ENCODE results near the gene COX5A. TPM values are rescaled to one million over a fixed set of nuclear protein-coding genes. Genes with fewer than 3 reads are reported as not detected.

COX5A gene
- total and polyA plus RNA-seq, 2 of the 4 experiments (the other 2 are of a cell fraction) = 39.8 to 141 TPM

GRCh38 chr15:74960286-74960685, 22.4 kb upstream of the COX5A start:
- intact Hi-C loops (cut with micrococcal nuclease) = no loop called here
- POLR2A ChIA-PET (ENCODE audit: unreplicated experiment) = no interaction called here

More at GRCh38 chr15:74960286-74960685, 22.4 kb upstream of the COX5A start:
- ATAC-seq (ENCODE audit: low read depth) (no peak), DNase-seq (no peak)
- H3K27me3 ChIP-seq (ENCODE audit: control insufficient read depth, insufficient read depth, low read length) = peaks cover 53% of the 10 kb centered on the region
- H3K23ac ChIP-seq (ENCODE audit: low read depth, low read length) = no peak overlapping the region
- no peak overlapping the region for H2BK20ac ChIP-seq (ENCODE audit: low read depth, low read length)
- CTCF ChIA-PET = no interaction called here
- in situ Hi-C loops (cut with MboI; ENCODE audit: low sequenced_read_pairs) = no loop called here
- no peak overlapping the region for H3K4me3 ChIP-seq (ENCODE audit: insufficient read depth, low read depth, low read length)
- H2AK5ac ChIP-seq (ENCODE audit: low read depth, low read length) = no peak overlapping the region
- H2BK15ac ChIP-seq (ENCODE audit: low read depth, low read length) = no peak overlapping the region
- no peak overlapping the region for H4K91ac ChIP-seq (ENCODE audit: insufficient read depth, low read depth, low read length)
- H3K9me3 ChIP-seq (ENCODE audit: control insufficient read depth, insufficient read depth, low read length) = no peaks in the 10 kb centered on the region
- WGBS, 2 experiments (ENCODE audit: extremely low coverage in 2 of 2, insufficient read length in 1 of 2) = no CpG with 5 or more reads among the region's 1 CpG
- H3K79me1 ChIP-seq (ENCODE audit: low read depth in 1 of 2, low read length in 2 of 2) = no peaks in the 10 kb centered on the region
- H3K4me2 ChIP-seq (ENCODE audit: low read depth, low read length) = no peak overlapping the region
- H2BK5ac ChIP-seq (ENCODE audit: low read depth, low read length, poor library complexity, severe bottlenecking) = no peak overlapping the region
- TF ChIP-seq USF2 (IDR thresholded peaks at IDR 0.05; ENCODE audit: low read depth, low read length) (no peak), MAZ (IDR thresholded peaks at IDR 0.05; ENCODE audit: borderline replicate concordance, low read depth, low read length) (no peak), MAFK (IDR thresholded peaks at IDR 0.05; ENCODE audit: low read depth, low read length) (no peak), RFX5 (IDR thresholded peaks at IDR 0.05; ENCODE audit: low read depth, low read length) (no peak), NFE2L2 (IDR thresholded peaks at IDR 0.05; ENCODE audit: low read depth, low read length) (no peak), SMC3 (IDR thresholded peaks at IDR 0.05; ENCODE audit: low read depth, low read length) (no peak), CHD1 (IDR thresholded peaks at IDR 0.05; ENCODE audit: low read depth, low read length) (no peak), ELK1 (IDR thresholded peaks at IDR 0.05; ENCODE audit: borderline replicate concordance, low read depth, low read length) (no peak), POLR2A (IDR thresholded peaks at IDR 0.05; ENCODE audit: low read depth, low read length) (no peak), FOS (IDR thresholded peaks at IDR 0.05; ENCODE audit: low read depth, low read length) (no peak), MXI1 (IDR thresholded peaks at IDR 0.05; ENCODE audit: borderline replicate concordance, low read depth, low read length) (no peak), CTCF (conservative IDR thresholded peaks at IDR 0.05; ENCODE audit: low read depth, low read length) (no peak), RAD21 (IDR thresholded peaks at IDR 0.05; ENCODE audit: low read length) (no peak), CEBPB (IDR thresholded peaks at IDR 0.05; ENCODE audit: low read depth, low read length) (no peak), BHLHE40 (IDR thresholded peaks at IDR 0.05; ENCODE audit: low read depth, low read length) (no peak), RCOR1 (IDR thresholded peaks at IDR 0.05; ENCODE audit: insufficient replicate concordance, low read length) (no peak)
- H2AFZ ChIP-seq (replicated peaks; ENCODE audit: low read length, poor library complexity) = no peak overlapping the region
- no peak overlapping the region for H2BK120ac ChIP-seq (ENCODE audit: low read depth, low read length)
- H4K20me1 ChIP-seq (ENCODE audit: insufficient read depth, low read length) = no peaks in the 10 kb centered on the region; the same call in 1 of the 2 replicates
- H4K8ac ChIP-seq (ENCODE audit: low read depth in 2 of 2, low read length in 2 of 2) = no peak overlapping the region
- peaks cover 3% of the 10 kb centered on the region; the same call in 1 of the 2 replicates for H3K4me1 ChIP-seq (ENCODE audit: control insufficient read depth, insufficient read depth, low read length)
- dilution Hi-C loops (cut with HindIII; ENCODE audit: low sequenced_read_pairs, unreplicated experiment) = no loop called here
- H4K5ac ChIP-seq (ENCODE audit: low read depth, low read length) = no peak overlapping the region
- no peaks in the 10 kb centered on the region for H3K9me1 ChIP-seq (ENCODE audit: insufficient read depth, low read length)
- no peak overlapping the region for H3K4ac ChIP-seq (ENCODE audit: low read depth, low read length)
- no peak overlapping the region for H3K27ac ChIP-seq (ENCODE audit: insufficient read depth, low read length)
- no peak overlapping the region for H2AK9ac ChIP-seq (replicated peaks; ENCODE audit: low read depth, low read length, poor library complexity)
- no peak overlapping the region for H3K56ac ChIP-seq (ENCODE audit: extremely low read depth, insufficient read depth, low read length)
- H3K36me3 ChIP-seq (ENCODE audit: control insufficient read depth, insufficient read depth, low read length) = no peaks in the 10 kb centered on the region
- H3K18ac ChIP-seq (ENCODE audit: low read depth, low read length) = no peak overlapping the region
- no peak overlapping the region for H3K9ac ChIP-seq (ENCODE audit: low read depth, low read length)
- BruUV-seq (replicated peaks) = no TSS peak
- no peak overlapping the region for H3K14ac ChIP-seq (replicated peaks; ENCODE audit: low read depth, low read length)
